H1 (cell line): ENCODE results near the gene SLC15A3. TPM values are rescaled to one million over a fixed set of nuclear protein-coding genes. Genes with fewer than 3 reads are reported as not detected.

Source experiments
- CTCF ChIA-PET: fragments of 300-600 bp; sonication (Branson Sonifier 250); formaldehyde crosslinking; loops from one replicate; lab custom pipeline; 2021; ENCODE audit not compliant: partially characterized antibody; lab: Charles Lee
- POLR2A ChIA-PET: fragments of 300-600 bp; sonication (Branson Sonifier 250); formaldehyde crosslinking; loops from one replicate; lab custom pipeline; 2021; ENCODE audit warnings: inconsistent platforms; ENCODE audit not compliant: partially characterized antibody; lab: Charles Lee
- DNase-seq, 2 experiments: peaks; one replicate each; pipeline versions ENCODE4 v3.0.0 to v3.0.0-alpha.2; 2010 to 2022; ENCODE audit warnings: low spot score in 2 of 2, low read depth in 1 of 2, mixed read lengths in 1 of 2
- FAIRE-seq: peaks from 2 replicates; lab custom pipeline; 2011; peaks lifted over from hg19 to GRCh38; lab: Jason Lieb, UNC
- H2AFZ ChIP-seq: 2 replicates; pipeline ENCODE4 v1.8.1; 2012; ENCODE audit warnings: low read length, inconsistent platforms
- H2AK5ac ChIP-seq: 2 replicates; pipeline ENCODE4 v1.6.1; 2013; ENCODE audit warnings: low read depth, low read length
- H2BK120ac ChIP-seq: replicated peaks from 2 replicates; pipeline ENCODE3; 2013; ENCODE audit warnings: low read depth, low read length, inconsistent platforms
- H2BK12ac ChIP-seq: 2 replicates; pipeline ENCODE4 v1.6.1; 2013; ENCODE audit warnings: low read depth, low read length
- H2BK15ac ChIP-seq: 2 replicates; pipeline ENCODE4 v1.6.1; 2013; ENCODE audit warnings: low read length
- H2BK20ac ChIP-seq: 2 replicates; pipeline ENCODE4 v1.6.1; 2013; ENCODE audit warnings: low read length
- H2BK5ac ChIP-seq: 2 replicates; pipeline ENCODE4 v1.6.1; 2013; ENCODE audit warnings: low read depth, low read length
- H3K14ac ChIP-seq: 2 replicates; pipeline ENCODE4 v1.6.1; 2013; ENCODE audit warnings: inconsistent platforms; ENCODE audit not compliant: insufficient read length
- H3K18ac ChIP-seq: 2 replicates; pipeline ENCODE4 v1.6.1; 2013; ENCODE audit warnings: low read length; ENCODE audit errors: extremely low read depth
- H3K23ac ChIP-seq: 2 replicates; pipeline ENCODE4 v1.6.1; 2013; ENCODE audit warnings: inconsistent platforms; ENCODE audit not compliant: insufficient read length
- H3K23me2 ChIP-seq: 2 replicates; pipeline ENCODE4 v1.6.1; 2013; ENCODE audit warnings: low read depth, low read length
- H3K27ac ChIP-seq: 2 replicates; pipeline ENCODE4 v1.6.1; 2011; ENCODE audit warnings: low read depth, low read length, inconsistent platforms
- H3K27me3 ChIP-seq, 4 experiments: replicated peaks in 1 of 4; 1 replicate in 1 of 4; 2 replicates in 3 of 4; pipeline versions ENCODE4 v1.6.1 to v1.8.1; 2011 to 2013; ENCODE audit warnings: low read length in 3 of 4, mild to moderate bottlenecking in 3 of 4, inconsistent platforms in 2 of 4, mixed read lengths in 2 of 4, moderate library complexity in 1 of 4; ENCODE audit not compliant: control insufficient read depth in 3 of 4, insufficient read depth in 3 of 4; ENCODE audit errors: extremely low read depth in 1 of 4
- H3K36me3 ChIP-seq, 4 experiments: 2 replicates each; pipeline versions ENCODE4 v1.6.1 to v1.8.1; 2011 to 2013; ENCODE audit warnings: mild to moderate bottlenecking in 4 of 4, low read length in 3 of 4, moderate library complexity in 2 of 4, control low read depth in 1 of 4, inconsistent platforms in 1 of 4; ENCODE audit not compliant: insufficient read depth in 4 of 4, control insufficient read depth in 2 of 4
- H3K4ac ChIP-seq: replicated peaks from 2 replicates; pipeline ENCODE3; 2013; ENCODE audit warnings: low read length, low read depth, mixed read lengths, inconsistent platforms; ENCODE audit not compliant: insufficient read length
- H3K4me1 ChIP-seq, 4 experiments: replicated peaks in 1 of 4; 1 replicate in 1 of 4; 2 replicates in 3 of 4; pipeline versions ENCODE4 v1.6.1 to v1.8.1; 2011 to 2013; ENCODE audit warnings: low read length in 3 of 4, inconsistent platforms in 2 of 4, mixed read lengths in 1 of 4; ENCODE audit not compliant: insufficient read depth in 4 of 4, control insufficient read depth in 3 of 4
- H3K4me2 ChIP-seq, 2 experiments: 2 replicates each; pipeline versions ENCODE4 v1.6.1 to v1.8.1; 2011 to 2013; ENCODE audit warnings: low read depth in 2 of 2, low read length in 2 of 2, control low read depth in 1 of 2, inconsistent platforms in 1 of 2, mild to moderate bottlenecking in 1 of 2; ENCODE audit not compliant: insufficient read depth in 1 of 2
- H3K4me3 ChIP-seq, 4 experiments: fragments of 200-600, 300-600 bp in 1 of 4; sonication (generic), shearing (Covaris generic), sonication (Bioruptor Twin) in 1 of 4; 2 replicates each; pipeline versions ENCODE4 v1.5.1 to v1.8.1; 2011 to 2016; ENCODE audit warnings: low read length in 4 of 4, low read depth in 3 of 4, control low read depth in 2 of 4, inconsistent platforms in 2 of 4, mild to moderate bottlenecking in 2 of 4, mixed read lengths in 1 of 4, moderate library complexity in 1 of 4; ENCODE audit not compliant: insufficient read depth in 2 of 4; ENCODE audit errors: extremely low read depth in 1 of 4
- H3K56ac ChIP-seq: replicated peaks from 2 replicates; pipeline ENCODE3; 2013; ENCODE audit warnings: low read depth, mild to moderate bottlenecking, mixed read lengths, low read length, inconsistent platforms; ENCODE audit not compliant: insufficient read length
- H3K79me1 ChIP-seq: 2 replicates; pipeline ENCODE4 v1.6.1; 2013; ENCODE audit warnings: low read depth, low read length, control low read depth
- H3K79me2 ChIP-seq, 2 experiments: 2 replicates each; pipeline versions ENCODE4 v1.6.1 to v1.8.1; 2012 to 2013; ENCODE audit warnings: low read length in 2 of 2, mild to moderate bottlenecking in 2 of 2, inconsistent platforms in 1 of 2; ENCODE audit not compliant: insufficient read depth in 2 of 2, control insufficient read depth in 1 of 2
- H3K9ac ChIP-seq, 4 experiments: replicated peaks in 1 of 4; 1 replicate in 1 of 4; 2 replicates in 3 of 4; pipeline versions ENCODE4 v1.6.1 to v1.8.1; 2011 to 2013; ENCODE audit warnings: low read depth in 3 of 4, low read length in 3 of 4, control low read depth in 2 of 4, mild to moderate bottlenecking in 2 of 4, moderate library complexity in 2 of 4, inconsistent platforms in 1 of 4; ENCODE audit errors: extremely low read depth in 1 of 4
- H3K9me3 ChIP-seq, 2 experiments: 2 replicates each; pipeline versions ENCODE4 v1.6.1 to v1.8.1; 2012 to 2013; ENCODE audit warnings: mild to moderate bottlenecking in 2 of 2, moderate library complexity in 2 of 2, control low read depth in 1 of 2, inconsistent platforms in 1 of 2, low read depth in 1 of 2, low read length in 1 of 2, mixed read lengths in 1 of 2; ENCODE audit not compliant: insufficient read depth in 2 of 2
- H4K20me1 ChIP-seq, 2 experiments: replicated peaks in 1 of 2; 2 replicates each; pipeline versions ENCODE3 to v1.8.1; 2011 to 2013; ENCODE audit warnings: inconsistent platforms in 2 of 2, low read length in 2 of 2, mild to moderate bottlenecking in 1 of 2; ENCODE audit not compliant: insufficient read depth in 2 of 2, control insufficient read depth in 1 of 2
- H4K5ac ChIP-seq: 2 replicates; pipeline ENCODE4 v1.6.1; 2013; ENCODE audit warnings: low read length, low read depth, mixed read lengths, inconsistent platforms; ENCODE audit not compliant: insufficient read length
- H4K8ac ChIP-seq: 2 replicates; pipeline ENCODE4 v1.8.0; 2013; ENCODE audit warnings: mild to moderate bottlenecking, moderate library complexity, low read length, inconsistent platforms; ENCODE audit not compliant: insufficient read depth; ENCODE audit errors: extremely low read depth
- H4K91ac ChIP-seq: replicated peaks from 2 replicates; pipeline ENCODE3; 2013; ENCODE audit warnings: low read length, mixed read lengths, inconsistent platforms; ENCODE audit not compliant: insufficient read length
- PHF8 ChIP-seq: fragments of 200-600 bp; sonication (generic); conservative IDR thresholded peaks from 2 replicates; pipeline ENCODE4 v1.7.1; 2012; ENCODE audit warnings: low read depth, mild to moderate bottlenecking, inconsistent platforms, low read length, moderate library complexity
- WGBS, 2 experiments: shearing (Covaris generic) in 1 of 2; methylation state at CpG; one replicate each; pipeline versions ENCODE4 v1.1.6 to v1.1.7; 2013 to 2015; ENCODE audit warnings: low lambda C conversion rate in 2 of 2, mixed read lengths in 2 of 2, inconsistent platforms in 1 of 2, low coverage in 1 of 2, missing lambda C conversion rate in 1 of 2; ENCODE audit not compliant: insufficient replicate concordance in 2 of 2, insufficient coverage in 1 of 2, insufficient read length in 1 of 2; ENCODE audit errors: extremely low coverage in 1 of 2, missing lambda C conversion rate in 1 of 2; 5-methylcytosine and 5-hydroxymethylcytosine counted together
- polyA plus RNA-seq, 7 experiments: library from polyadenylated mRNA; depleted of rRNA in 3 of 7; stranded (reverse) in 5 of 7; unstranded in 2 of 7; fragments of >200 nt in 5 of 7; fragments of 200-250 nt in 2 of 7; gene quantifications; 1 replicate in 5 of 7; 2 replicates in 1 of 7; 4 replicates in 1 of 7; pipeline versions ENCODE4 v1.2.1 to v1.2.3, GENCODE V29; 2011 to 2013; ENCODE audit warnings: missing spikeins in 2 of 7, mixed read lengths in 2 of 7
- total RNA-seq: library from RNA; stranded (reverse); fragmentation: NEBNext Ultra II Directional; extraction: Animal tissue kit (Norgen Biotek cat#: 25700); gene quantifications from 2 replicates; pipeline ENCODE4 v1.2.1, GENCODE V29; 2021

The SLC15A3 gene
- total and polyA plus RNA-seq, 2 of the 8 experiments (the other 6 are each of a cell fraction or from before 2014, with no cell fraction given): 25.8 to 31.0 TPM

GRCh38 chr11:60918939-60919265, 33.1 kb downstream of the SLC15A3 start:
- H3K27me3 ChIP-seq: no peaks in the 10 kb centered on the region
- H4K5ac ChIP-seq: no peak overlapping the region
- FAIRE-seq: no peak
- no peak overlapping the region for H2BK12ac ChIP-seq
- no peak overlapping the region for H2AFZ ChIP-seq
- H4K20me1 ChIP-seq: peaks cover 3 to 13% of the 10 kb centered on the region in 2 experiments
- H3K14ac ChIP-seq: no peak overlapping the region
- no peak overlapping the region for H3K9ac ChIP-seq
- no peak overlapping the region for H3K4me2 ChIP-seq
- no peak overlapping the region for H2BK20ac ChIP-seq
- no peak overlapping the region for H2BK5ac ChIP-seq
- TF ChIP-seq PHF8: no peak
- TF ChIP-seq, all 59 proteins: peak for 0
- Histone ChIP-seq H3K79me2 (peaks cover 5 to 24% of the 10 kb centered on the region in 2 experiments), H3K4me1 (peaks cover 6 to 19% (median 15%) of the 10 kb centered on the region in 4 experiments), H3K4ac (no peak overlapping the region), H3K23me2 (peaks cover 6% of the 10 kb centered on the region; the same call in 1 of the 2 replicates), H2BK120ac (no peak overlapping the region), H3K36me3 (peaks cover 3 to 14% (median 9%) of the 10 kb centered on the region in 4 experiments; a peak in 5 of 8 replicates), H3K4me3 (no peak overlapping the region), H3K27ac (no peak overlapping the region), H3K56ac (no peak overlapping the region), H4K8ac (no peak overlapping the region), H3K23ac (no peak overlapping the region), H2AK5ac (no peak overlapping the region), H2BK15ac (no peak overlapping the region), H4K91ac (no peak overlapping the region), H3K18ac (no peak overlapping the region), H3K9me3 (no peaks in the 10 kb centered on the region), H3K79me1 (no peaks in the 10 kb centered on the region; the same call in 1 of the 2 replicates)
- WGBS, 2 experiments: 87% methylated on average over 2 of the region's 2 CpGs; no CpG with 5 or more reads in 1 of the 2 experiments
- DNase-seq: no peak
- ChIA-PET CTCF (interaction anchor here (0.8 to 1.8 kb wide), 6 partner anchors 10 to 209 kb away, joined by 3 to 7 read pairs (median 3); no protein-coding TSS in a partner anchor), POLR2A (no interaction called here)
